ENCODE data around the gene CSKMT.
A peak's percentile ranks its signal among the peaks of the same experiment; 100 is the strongest.

The CSKMT gene

GRCh38 chr11:62715150-62716130 is 50.3 kb downstream of the CSKMT start:
- no peak overlapping the region for H3K27ac ChIP-seq
- TF ChIP-seq, protein P1, sequence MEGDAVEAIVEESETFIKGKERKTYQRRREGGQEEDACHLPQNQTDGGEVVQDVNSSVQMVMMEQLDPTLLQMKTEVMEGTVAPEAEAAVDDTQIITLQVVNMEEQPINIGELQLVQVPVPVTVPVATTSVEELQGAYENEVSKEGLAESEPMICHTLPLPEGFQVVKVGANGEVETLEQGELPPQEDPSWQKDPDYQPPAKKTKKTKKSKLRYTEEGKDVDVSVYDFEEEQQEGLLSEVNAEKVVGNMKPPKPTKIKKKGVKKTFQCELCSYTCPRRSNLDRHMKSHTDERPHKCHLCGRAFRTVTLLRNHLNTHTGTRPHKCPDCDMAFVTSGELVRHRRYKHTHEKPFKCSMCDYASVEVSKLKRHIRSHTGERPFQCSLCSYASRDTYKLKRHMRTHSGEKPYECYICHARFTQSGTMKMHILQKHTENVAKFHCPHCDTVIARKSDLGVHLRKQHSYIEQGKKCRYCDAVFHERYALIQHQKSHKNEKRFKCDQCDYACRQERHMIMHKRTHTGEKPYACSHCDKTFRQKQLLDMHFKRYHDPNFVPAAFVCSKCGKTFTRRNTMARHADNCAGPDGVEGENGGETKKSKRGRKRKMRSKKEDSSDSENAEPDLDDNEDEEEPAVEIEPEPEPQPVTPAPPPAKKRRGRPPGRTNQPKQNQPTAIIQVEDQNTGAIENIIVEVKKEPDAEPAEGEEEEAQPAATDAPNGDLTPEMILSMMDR (IDR thresholded peaks at IDR 0.05): no peak
- no peak for TF ChIP-seq ZFX (IDR thresholded peaks at IDR 0.05; ENCODE audit: borderline replicate concordance)

DNA sequence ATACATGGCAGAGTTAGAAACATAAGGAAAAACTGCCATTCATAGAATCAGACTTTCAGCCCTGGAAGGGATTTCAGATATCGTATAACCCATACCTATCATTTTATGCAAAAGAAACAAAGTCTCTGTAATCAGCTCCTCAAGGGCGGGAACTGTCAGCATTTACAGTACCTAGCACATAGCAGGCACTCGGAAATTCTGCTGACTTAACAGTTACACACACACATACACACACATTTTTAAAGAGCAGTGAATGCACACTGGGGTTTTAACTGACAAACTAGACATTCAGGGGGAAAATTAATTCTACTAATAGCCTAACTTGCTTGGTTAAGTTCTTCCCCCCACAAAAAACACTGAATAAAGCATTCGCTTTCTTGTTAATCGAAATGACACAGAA is 51.1 kb downstream of the CSKMT start:
- TF ChIP-seq, protein P1 (IDR thresholded peaks at IDR 0.05): no peak
- no peak for TF ChIP-seq ZFX (IDR thresholded peaks at IDR 0.05; ENCODE audit: borderline replicate concordance)
- no peak overlapping the region for H3K27ac ChIP-seq

DNA sequence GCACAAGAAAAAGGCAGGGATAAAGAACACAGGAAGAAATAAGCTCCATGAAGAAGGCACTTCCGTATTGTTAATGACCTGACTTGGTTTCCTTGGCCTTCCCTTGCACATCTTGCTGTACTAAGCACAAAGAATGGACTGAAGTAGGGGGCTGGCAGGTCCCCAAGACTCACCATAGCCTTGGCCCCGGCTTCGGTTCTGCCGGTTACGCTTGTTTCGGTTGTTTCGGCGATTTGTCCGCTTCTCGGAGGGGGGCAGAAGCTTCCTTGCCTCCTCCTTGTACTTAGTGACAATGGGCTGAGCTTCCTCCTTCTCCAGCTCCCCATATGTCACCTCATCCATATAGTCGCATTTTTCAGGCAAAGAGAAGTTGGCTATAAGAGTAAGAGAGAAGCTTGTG is 51.7 kb downstream of the CSKMT start:
- 0 out of 2 replicates have a peak overlapping the region, but pooled peaks have one; percentile 8 for H3K27ac ChIP-seq
- TF ChIP-seq, protein P1 (IDR thresholded peaks at IDR 0.05): no peak

Measured in 22Rv1 (cell line).